Kasumi-1 (cell line): ENCODE measurements around the gene CXCL14.

Source experiments
- DNase-seq, 2 experiments: peaks; one replicate each; lab custom pipeline; 2025; lab: John Stamatoyannopoulos, UW

CXCL14 gene, protein sequence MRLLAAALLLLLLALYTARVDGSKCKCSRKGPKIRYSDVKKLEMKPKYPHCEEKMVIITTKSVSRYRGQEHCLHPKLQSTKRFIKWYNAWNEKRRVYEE

DNA sequence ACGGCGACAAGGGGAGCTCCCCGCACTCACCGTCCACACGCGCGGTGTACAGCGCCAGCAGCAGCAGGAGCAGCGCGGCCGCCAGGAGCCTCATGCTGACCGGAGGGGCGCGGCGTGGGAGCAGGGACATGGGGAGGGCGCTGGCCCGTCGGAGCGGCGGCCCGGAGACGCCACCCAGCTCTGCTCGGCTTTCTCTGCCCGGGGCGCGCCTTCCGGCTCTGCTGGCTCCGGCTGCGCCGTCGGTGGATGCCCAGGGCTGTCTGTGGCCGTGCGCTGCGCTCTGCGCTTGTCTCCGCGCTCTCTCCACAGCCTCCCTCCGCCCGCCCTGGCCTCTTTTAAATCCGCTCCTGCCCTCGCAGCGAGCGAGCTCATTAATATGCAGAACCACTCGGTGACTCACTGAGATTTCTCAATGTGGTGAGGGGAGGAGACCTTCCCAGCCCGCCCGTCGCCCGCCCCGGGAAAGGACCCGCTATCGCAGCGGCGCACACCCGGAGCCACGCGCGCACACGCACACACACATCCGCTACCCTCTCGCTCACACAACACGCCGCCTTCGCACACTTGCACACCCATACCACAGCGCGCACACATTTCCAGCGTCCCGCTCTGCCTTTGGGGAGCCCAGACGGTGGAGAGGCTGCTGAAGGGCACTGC is at the start of gene CXCL14:
TSS of gene CXCL14 (minus strand) at position 307 of the 657 bp plus-strand sequence. CDS start at position 94, 213 bp downstream.
- no peak for DNase-seq

DNA sequence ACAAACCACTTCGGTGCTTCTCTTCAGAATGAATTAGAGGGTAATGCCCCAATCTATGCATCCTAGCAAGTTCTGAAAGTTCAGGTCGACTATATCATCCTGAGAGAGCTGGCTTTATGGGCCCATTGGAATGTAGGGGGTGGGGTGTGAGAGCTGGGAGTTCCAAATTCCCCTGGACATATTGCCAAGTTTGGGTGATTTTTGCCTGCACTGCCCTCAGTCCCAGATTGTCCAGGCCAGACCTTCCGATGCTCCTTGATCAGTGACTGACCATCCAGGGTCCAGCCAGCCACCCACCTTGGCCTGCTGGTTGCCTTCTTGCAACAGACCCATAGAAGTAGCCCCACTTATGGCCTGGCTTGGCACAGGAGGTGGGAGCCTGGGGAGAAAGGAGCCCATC is 47.8 kb upstream of the CXCL14 start:
- no peak for DNase-seq

DNA sequence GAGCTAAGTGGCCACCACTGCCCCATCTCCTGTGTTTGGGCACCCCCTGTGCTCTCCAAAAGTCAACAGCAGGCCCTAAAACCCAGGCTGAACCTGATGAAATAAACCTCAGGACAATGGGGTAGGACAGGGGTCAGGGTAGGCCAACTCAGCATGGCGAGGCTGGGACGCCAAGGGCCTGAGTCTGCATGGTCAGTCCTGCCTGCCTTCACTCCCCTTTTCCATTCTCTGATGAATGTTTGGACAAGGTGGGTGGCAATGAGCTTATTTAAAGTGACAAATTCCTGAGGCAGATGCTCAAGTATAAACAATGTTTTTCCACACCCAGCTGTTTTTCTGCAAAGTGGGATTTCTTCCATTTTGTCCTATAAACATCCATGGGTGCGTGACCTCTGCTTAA is 47.2 kb upstream of the CXCL14 start:
- DNase-seq: no peak

DNA sequence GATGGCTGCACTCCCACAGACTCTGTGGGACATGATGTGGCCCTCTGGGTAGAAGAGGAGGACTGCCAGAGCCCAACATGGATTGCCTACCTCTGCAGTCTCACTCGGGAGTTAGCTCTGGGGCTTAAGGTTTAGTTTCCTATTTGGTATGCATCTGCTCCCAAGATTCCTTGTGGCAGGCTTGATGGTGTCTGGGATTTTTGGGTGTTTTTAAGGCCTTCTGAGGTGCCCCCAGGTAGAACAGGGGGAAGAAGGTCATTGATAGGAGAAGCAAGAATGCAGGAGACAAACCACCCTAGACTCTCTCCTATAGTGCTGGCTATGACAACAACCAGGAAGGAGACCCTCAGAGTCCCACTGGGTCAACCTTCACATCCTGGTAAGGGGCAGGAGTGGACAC is 46.7 kb upstream of the CXCL14 start:
- no peak for DNase-seq

DNA sequence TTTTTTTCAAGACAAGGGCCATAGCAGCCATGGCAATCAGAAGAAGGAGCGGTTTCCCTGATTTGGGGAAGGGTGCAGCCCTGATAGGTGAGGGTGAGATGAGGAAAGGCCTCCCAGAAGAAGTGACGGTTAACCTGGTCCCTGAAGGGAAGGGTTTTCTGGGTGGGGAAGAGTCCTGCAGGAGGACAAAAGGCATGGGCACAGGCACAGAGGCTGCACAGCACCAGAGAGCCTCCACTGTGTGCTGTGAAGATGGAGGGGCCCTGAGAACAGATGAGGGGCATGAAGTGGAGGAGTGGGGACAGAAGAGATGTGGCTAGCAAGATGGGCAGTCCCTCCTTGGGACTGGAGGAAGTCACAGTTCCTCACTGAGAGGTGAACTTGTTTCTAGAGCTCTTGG is 46.3 kb upstream of the CXCL14 start:
- no peak for DNase-seq

DNA sequence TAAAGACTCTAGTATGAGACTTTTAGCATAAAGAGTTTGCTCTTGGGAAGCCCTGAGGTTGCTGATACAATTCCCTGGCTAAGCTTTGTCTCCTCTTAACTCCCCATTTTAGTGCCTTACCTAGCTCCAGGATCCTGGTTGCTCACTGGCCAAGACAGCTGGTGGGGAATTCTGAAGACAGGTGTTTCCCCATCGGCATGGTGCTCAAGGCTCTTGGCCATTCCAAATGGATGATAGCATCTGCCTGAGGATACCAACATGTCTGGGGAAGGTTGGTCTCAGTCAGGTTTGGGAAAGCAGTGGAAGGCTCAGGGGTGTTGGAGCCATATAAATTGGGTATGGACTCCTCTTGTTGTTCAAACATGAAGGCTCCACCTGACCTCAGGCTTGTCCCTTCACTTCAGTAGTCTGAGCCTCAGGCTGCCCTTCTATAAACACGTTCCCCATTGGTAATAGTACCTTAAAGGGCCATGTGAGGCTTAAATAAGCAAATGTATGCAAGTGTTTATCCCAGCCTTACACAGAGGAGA is 44.5 kb upstream of the CXCL14 start:
- DNase-seq: no peak

DNA sequence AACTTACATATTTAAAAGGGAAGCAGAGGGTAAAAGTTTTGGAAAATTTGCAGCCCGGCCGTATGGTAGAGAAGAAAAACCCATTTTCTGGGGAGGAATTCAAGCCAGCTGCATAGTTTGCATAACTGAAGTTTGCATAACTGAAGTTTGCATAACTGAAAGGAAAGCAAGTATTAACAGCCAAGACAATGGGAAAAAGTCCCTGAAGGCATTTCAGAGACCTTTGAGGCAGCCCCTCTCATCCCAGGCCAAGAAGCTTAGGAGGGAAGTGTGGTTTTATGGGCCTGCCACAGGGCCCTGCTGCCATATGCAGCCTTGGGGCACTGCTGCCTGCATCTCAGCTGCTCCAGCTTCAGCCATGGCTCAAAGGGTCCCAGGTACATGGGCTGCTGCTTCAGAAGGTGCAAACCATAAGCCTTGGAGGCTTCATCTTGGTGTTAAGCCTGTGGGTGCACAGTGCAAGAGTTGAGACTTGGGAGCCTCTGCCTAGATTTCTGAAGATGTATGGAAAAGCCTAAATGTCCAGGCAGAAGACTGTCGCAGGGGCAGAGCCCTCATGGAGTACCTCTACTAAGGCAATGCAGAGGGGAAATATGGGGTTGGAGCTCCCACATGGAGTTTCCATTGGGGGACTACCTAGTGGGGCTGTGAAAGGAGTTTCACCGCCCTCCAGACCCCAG is 36.9 kb upstream of the CXCL14 start:
- no peak for DNase-seq

DNA sequence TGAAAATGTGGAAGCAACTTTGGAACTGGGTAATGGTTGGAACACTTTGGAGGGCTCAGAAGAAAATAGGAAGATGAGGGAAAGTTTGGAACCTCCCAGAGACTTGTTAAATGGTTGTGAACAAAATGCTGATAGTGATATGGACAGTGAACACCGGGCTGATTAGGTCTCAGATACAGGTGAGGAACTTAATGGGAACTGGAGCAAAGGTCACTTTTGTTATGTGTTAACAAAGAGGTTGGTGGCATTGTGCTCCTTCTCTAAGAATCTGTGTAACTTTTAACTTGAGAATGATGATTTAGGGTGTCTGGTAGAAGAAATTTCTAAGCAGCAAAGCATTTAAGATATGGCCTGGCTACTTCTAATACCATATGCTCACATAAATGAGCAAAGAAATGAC is 36.4 kb upstream of the CXCL14 start:
- DNase-seq: no peak

DNA sequence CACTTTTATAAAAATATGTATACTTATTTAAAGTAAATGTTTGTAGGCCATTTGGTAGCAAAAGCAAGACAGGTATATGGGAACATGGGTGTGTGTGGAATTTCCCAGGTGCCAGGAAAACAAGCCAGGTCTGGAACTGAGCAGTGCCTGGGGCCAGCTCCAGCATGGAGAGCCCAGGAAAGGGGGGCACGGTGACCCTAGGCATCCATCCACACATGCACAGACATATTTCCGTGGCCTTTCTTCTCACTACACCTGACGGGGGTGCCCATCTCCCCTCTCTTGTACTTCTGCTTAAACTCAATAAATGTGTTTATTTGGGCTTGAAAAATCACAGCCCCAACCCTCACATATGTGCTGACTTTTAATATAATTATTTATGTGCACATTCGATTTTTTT is 31.2 kb upstream of the CXCL14 start:
- DNase-seq: no peak

DNA sequence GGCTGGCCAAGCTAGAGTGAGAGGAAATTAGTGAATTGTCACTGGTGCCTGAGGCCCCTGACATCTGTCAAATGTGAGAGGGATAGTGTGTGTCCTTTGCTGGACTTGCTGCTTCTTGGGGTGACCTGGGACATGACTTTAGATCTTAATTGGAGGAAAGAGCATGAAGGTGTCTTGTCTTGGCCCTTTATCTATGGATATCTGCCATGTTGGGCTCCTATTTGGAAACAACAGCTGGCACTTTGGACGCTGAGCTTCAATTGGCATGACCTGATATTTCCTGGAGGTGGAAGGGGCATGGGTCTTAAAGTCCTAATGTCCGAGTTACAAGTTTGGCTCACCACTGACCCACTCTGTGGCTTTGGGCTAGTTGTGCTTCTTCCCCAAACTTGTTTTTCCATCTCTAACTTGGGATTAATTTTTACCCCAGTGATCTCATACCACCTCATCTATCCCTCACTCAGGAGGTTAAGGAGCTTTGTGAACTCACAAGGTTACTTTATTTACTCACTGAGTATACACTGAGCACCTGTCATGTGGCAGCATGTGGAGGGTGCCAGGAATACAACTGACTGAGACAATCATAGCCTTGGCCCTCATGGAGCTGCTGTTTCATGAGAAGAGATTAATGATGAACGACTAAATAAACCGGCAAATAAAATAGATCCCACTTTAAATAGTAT is 30.1 kb upstream of the CXCL14 start:
- no peak for DNase-seq

DNA sequence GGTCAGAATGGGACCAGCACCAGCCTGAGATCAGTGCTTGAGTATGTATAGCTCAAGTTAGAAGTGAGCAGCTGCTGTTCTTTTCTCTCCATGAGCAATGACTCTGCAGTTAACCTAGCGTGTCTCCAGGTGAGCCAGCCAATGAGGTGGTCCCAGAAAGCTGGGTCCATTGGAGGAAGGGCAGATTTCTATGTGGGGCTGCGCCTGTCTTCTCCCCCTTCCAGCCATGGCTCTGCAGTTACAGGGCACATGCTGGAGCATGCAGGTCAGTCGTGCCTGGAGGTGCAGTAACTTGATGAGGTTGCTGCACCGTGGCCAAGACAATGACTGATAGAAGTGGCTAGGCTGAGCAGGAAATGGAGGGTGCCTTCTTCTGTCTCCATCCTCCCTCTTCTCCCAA is 29.6 kb upstream of the CXCL14 start:
- DNase-seq: no peak

DNA sequence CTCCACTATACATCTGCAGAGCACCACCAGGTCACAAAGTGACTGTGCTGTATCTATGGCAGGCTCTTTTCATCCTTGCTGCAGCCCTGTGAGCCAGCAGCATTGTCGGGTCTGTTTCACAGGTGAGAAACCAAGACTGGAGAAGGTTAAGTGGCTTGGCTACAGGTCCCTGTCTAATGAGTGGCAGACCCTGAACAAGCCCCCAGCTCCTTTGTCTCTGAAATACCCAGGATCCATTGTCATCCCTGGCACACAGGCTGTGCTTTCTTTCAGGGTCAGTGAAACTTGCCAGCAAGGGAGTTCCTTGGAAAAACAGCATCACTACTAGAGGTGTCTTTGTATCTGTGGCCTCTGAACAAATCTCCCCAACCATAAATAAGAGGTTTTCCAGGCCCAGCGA is 27.6 kb upstream of the CXCL14 start:
- no peak for DNase-seq

DNA sequence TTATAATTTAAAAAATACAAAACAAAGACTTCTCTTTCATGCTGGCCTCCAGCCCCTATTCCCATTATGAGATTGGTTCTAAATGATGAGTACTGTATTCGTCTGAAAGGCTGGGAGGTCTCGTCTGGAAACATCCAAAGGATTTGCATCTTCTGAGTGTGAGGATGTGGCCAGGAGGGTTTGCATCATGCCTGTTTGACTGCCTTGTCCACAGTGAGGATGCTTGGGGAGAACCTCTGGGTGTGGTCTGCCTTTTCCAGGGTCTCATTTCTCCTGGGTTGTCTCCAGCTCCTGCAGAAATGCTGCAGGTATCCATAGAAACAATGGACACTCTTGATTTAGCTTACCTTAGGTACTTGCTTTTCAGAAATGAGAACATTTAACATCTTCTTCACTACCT is 26.4 kb upstream of the CXCL14 start:
- no peak for DNase-seq

DNA sequence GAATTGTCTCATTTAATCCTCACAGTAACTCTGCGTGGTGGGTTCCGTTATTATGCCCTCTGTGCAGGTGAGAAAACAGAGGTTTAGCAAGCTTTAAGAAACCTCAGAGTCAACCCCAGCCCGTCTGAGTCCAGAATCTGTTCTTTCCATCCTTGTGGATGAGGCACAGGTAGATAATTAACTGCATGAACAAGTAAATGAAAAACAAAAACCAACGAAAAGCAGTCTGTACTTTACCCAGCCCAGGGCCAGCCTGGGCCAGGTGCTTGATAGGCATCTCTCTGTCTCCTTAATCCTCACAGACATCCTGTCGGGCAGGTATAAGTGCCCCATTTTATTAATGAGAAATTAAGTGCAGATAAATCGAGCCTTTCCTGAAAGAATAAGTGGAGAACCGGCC is 25.3 kb upstream of the CXCL14 start:
- DNase-seq: no peak

DNA sequence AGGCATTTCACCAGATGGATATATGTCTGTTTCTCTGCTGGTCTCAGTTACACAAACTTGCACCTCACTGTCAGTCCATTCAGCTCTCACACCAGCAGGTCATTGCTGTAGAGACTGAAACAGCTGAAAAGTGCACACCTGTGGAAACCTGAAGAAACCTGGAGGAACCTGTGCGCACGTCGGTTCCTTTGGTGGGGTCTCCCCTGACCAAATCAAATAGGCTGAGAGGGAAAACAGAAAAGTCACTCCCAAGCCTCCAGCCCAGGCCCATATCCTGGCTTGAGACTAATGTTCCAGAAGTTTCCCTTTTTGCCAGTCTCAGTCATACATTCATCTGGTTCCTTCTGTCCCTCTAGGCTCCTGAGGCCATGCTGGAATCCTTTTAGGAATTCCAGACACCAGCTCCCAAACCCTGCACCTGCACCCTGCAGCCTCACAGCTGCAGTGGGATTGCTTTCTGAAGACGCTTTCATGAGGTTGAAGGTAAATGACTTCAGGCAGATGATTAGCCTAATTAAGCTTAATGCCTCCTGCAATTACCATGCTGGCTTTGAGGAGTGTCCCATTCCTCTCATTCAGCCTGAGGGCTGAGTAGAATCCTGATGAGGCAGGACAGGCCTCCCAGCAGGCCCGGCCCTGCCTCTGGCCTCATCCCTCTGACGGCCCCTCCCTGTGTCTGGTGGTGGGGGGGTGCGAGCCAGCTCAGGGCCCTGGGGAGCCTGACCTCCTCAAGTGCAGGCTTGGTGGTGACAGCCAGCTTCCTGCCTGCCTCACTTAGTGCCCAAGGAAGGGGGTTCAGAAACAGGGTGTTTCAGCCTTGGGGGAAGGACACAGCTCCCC is 24.3 kb upstream of the CXCL14 start:
- no peak for DNase-seq

DNA sequence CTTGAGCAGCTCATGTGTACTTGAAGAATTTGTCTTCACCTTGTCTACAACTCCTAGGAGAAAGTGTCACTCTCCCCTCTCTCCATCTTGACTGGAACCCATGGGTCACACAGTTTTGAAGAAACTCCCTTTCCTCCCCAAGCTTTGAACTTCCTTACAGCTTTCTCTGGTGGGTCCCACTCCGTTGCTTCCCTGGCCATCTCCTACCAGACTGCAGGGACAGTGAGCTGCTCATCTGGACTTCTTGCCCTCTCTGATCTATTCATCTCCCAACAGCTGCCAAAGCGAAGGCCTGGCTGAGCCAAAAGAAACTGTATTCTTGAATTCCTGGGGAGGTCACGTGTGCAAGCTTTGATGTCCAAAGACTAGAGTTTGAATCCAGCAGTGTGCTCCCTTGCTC is 22.7 kb upstream of the CXCL14 start:
- DNase-seq: no peak

DNA sequence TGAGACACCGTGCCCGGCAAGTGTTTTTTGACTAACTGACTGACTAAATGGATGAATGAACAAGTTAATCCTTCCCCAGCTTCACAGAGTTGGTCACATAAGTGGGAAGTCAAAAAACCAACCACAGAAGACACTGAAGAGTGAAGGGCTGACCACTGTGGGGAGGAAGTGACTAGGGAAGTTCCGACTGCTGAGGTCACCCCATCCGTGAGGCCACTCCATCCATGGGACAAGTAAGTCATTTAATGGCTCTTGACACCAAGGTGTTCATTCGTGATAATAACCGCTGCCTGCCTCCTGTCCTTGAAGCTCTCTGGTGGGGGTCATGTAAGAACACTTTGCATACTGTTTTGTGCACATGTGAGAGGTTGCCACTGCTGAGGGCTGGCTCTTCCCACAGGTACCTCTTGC is 22.2 kb upstream of the CXCL14 start:
- no peak for DNase-seq

DNA sequence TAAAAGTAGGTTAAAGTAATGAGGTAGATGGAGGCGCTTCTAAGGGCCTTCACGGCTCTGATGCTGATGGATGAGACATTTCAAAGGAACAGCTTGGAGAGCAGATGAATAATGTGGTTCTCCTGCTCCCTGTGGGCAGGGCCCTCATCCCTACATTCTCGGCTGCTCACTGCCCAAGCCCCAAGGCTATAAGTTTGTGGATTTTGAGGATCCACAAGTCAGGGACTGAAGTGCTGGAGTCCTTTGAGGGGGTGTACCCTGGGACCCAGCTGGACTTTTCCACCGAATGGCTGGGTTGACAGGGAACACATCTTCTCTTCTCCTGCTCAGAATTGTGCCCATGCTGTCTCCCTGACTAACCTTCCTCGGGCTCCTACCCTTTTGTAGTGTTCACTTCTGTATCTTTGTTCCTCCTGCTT is 21.4 kb upstream of the CXCL14 start:
- no peak for DNase-seq

DNA sequence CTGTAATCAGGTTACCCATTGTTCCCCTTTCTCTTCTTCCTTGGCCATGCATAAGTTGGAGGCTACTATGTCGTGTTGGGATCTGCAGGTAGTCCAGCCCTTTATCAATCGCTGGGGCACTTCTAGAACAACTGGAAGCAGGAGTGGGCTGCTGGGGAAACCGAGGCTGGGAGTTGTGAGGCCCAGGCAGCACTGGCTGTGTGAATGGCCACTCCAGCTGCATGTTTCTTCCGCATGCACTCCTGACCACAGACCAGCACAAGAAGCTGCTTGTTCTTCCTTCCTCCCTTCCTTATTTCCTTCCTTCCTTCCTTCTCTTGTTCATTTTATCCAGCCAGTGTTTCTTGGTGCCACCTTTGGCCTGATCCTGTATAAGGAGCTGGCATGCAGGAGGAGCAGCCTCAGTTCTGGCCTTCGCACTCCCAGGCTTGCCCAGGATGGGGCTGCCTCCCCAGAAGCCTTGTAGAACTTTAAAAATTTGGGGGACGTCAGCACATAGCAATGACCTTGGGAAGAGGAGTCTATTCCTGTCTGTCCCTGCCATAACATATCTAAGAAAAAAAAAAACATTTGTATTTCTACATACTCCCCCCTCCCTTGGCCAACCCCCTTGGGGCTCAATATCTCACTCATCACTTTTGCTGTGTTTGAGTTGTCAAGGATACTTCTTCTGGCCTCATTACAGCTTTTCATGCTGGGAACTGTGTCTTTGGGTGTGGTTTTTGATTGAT is 20.8 kb upstream of the CXCL14 start:
- DNase-seq: no peak

DNA sequence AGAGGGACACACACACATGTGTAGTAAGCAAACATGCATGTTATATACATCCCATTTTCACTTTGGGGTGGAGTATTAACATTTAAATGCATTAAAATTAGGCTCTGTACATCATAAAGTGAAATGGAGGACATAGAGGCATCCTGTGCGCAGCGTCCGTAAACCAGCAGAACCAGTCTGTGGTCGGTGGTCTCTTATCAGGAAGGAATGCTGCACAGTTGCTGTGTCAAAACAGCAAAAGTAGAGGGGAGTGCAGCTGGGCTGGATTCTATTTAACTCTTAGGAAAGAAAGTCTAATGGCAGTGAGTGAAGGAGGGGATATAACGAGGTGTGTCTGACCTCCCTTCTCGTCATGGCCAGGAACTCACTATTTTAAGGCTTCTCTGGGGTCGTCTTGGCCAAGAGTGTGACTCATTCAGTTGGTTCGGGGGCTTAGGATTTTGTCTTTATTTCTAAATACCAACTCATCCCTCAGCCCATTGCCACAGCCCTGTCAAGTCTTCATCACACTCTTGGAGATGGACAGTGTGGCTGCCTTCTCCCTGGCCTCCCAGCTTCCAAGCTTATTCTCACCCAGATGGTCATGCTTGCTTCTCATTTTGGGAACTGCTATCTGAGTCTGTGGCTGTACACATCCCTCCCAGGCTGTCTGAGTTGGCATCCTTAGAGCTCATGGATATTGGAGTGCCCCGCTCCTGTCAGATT is 20.1 kb upstream of the CXCL14 start:
- DNase-seq: no peak

DNA sequence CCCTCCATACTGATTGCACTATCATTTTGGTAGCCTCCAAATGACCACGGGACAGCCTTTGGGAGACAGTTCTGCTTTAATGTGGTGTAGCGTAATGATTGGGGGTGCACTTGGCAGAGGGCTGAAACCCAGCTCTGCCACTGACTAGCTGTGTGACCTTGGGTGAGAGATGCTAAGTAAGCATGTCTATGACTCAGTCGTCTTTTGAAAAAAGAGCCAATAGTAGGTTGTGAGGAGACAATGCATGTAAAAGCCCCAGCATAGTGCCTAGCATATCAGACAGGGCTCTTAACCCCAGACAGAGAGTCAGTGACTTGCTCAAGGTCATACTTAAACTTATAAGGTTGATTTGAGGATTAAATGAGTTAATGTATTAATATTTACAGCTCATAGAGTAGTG is 18.0 kb upstream of the CXCL14 start:
- no peak for DNase-seq
